ENCODE data around the gene NHERF2.
"Not testable (repeated sequence)": the region's sequence is repeated elsewhere in the genome, so short reads cannot be mapped to it uniquely, and the experiment has no call there.

NHERF2 gene

GRCh38 chr16:2008009-2008526, 18.6 kb upstream of the NHERF2 start:
- no peak for DNase-seq

- no peak for DNase-seq
Observed at GRCh38 chr16:2008631-2009163, 18.0 kb upstream of the NHERF2 start.

GRCh38 chr16:2009164-2009711, 17.5 kb upstream of the NHERF2 start:
- no peak for DNase-seq

GRCh38 chr16:2009791-2010510, 16.8 kb upstream of the NHERF2 start, which contains the start of gene ZNF598:
TSS of gene ZNF598 (minus strand) at chr16:2009821.
- peak; percentile 59 for DNase-seq

- DNase-seq = not testable (repeated sequence)
Observed at GRCh38 chr16:2011726-2012125, 15.0 kb upstream of the NHERF2 start.

- no peak for DNase-seq
Observed at GRCh38 chr16:2013527-2013926, 13.2 kb upstream of the NHERF2 start.

- no peak for DNase-seq
Observed at GRCh38 chr16:2015117-2015946, 11.4 kb upstream of the NHERF2 start.

GRCh38 chr16:2015947-2016208, 10.8 kb upstream of the NHERF2 start:
- DNase-seq = no peak

- DNase-seq = no peak
Observed at GRCh38 chr16:2016407-2016922, 10.2 kb upstream of the NHERF2 start.

- DNase-seq = no peak
Observed at GRCh38 chr16:2019518-2019920, 7.2 kb upstream of the NHERF2 start, which contains the start of gene NPW. TSS of gene NPW (plus strand) at chr16:2019785.

- DNase-seq = no peak
Observed at GRCh38 chr16:2019921-2020831, 6.5 kb upstream of the NHERF2 start.

- no peak for DNase-seq
Observed at GRCh38 chr16:2022723-2023091, 4.0 kb upstream of the NHERF2 start.

- no peak for DNase-seq
Observed at GRCh38 chr16:2023092-2024031, 3.3 kb upstream of the NHERF2 start.

GRCh38 chr16:2024032-2024420, 2.7 kb upstream of the NHERF2 start:
- DNase-seq = no peak

- DNase-seq = no peak
Observed at GRCh38 chr16:2025251-2025650, 1.5 kb upstream of the NHERF2 start.

GRCh38 chr16:2025878-2026460, 733 bp upstream of the NHERF2 start:
- no peak for DNase-seq

- DNase-seq = no peak
Observed at GRCh38 chr16:2027024-2028010, 615 bp downstream of the NHERF2 start.

GRCh38 chr16:2028146-2028545, 1.4 kb downstream of the NHERF2 start:
- no peak for DNase-seq

GRCh38 chr16:2028620-2029220, 2.0 kb downstream of the NHERF2 start:
- no peak for DNase-seq
